Activated CD8-positive, alpha-beta T cell treated with anti-CD3 and anti-CD28 coated beads for 36 hours (primary cell): ENCODE measurements around the gene DNAJB2. TPM values are rescaled to one million over a fixed set of nuclear protein-coding genes. Genes with fewer than 3 reads are reported as not detected.

Experiments
- ATAC-seq: fragments of 200-7000 bp; cut with Tn5 transposase; one replicate; pipeline ENCODE4 v1.10.0; 2021; ENCODE audit warnings: mild to moderate bottlenecking, moderate library complexity
- CTCF ChIA-PET: fragments of 350-600 bp; sonication (Branson Sonifier 250); formaldehyde crosslinking; loops from one replicate; lab custom pipeline; 2021; ENCODE audit warnings: antibody characterized with exemption; lab: Charles Lee
- POLR2A ChIA-PET: fragments of 350-600 bp; sonication (Branson Sonifier 250); formaldehyde crosslinking; loops from one replicate; lab custom pipeline; 2021; ENCODE audit warnings: antibody characterized with exemption; lab: Charles Lee
- DNase-seq: peaks from one replicate; pipeline ENCODE4 v3.0.0-alpha.2; 2020
- H3K27ac Mint-ChIP-seq: one replicate; pipeline ENCODE4 v1.8.0; 2021; ENCODE audit warnings: mild to moderate bottlenecking, mixed read lengths
- H3K27me3 Mint-ChIP-seq: one replicate; pipeline ENCODE4 v1.8.0; 2021; ENCODE audit warnings: mixed read lengths
- H3K36me3 Mint-ChIP-seq: one replicate; pipeline ENCODE4 v1.8.0; 2021; ENCODE audit warnings: low read depth, mixed read lengths
- H3K4me1 Mint-ChIP-seq: one replicate; pipeline ENCODE4 v1.8.0; 2021; ENCODE audit warnings: low read depth, mixed read lengths
- H3K4me3 Mint-ChIP-seq: one replicate; pipeline ENCODE4 v1.8.0; 2021; ENCODE audit warnings: mild to moderate bottlenecking, moderate library complexity, mixed read lengths
- H3K9me3 Mint-ChIP-seq: one replicate; pipeline ENCODE4 v1.8.0; 2021; ENCODE audit warnings: mixed read lengths
- CTCF ChIP-seq: fragments of 200-600 bp; IDR thresholded peaks from one replicate; pipeline ENCODE4 v1.8.0; 2022; ENCODE audit warnings: antibody characterized with exemption, mild to moderate bottlenecking
- intact Hi-C: fragments of 100-400 bp; cut with micrococcal nuclease; formaldehyde crosslinking; loops from one replicate; pipeline ENCODE4 v1.10.0; 2022
- total RNA-seq, 2 experiments: library from RNA; stranded (reverse); gene quantifications; one replicate each; pipeline ENCODE4 v1.2.3, GENCODE V29; 2021

The DNAJB2 gene
- total RNA-seq, 2 experiments from 2014 or later: 61.8 to 63.3 TPM

- DNase-seq: no peak
- Mint-ChIP-seq H3K27me3 (peaks cover 4% of the 10 kb centered on the region), H3K9me3 (no peaks in the 10 kb centered on the region), H3K4me3 (no peak overlapping the region), H3K4me1 (peaks cover 32% of the 10 kb centered on the region), H3K27ac (no peak overlapping the region), H3K36me3 (no peaks in the 10 kb centered on the region)
- intact Hi-C loops: loop anchor here (5.0 kb wide), 2 partner anchors 49 to 69 kb away; partner anchors contain the start of genes ANKZF1, ATG9A, GLB1L and STK16
- ChIA-PET CTCF (interaction anchor here (1.0 to 13.0 kb wide), 24 partner anchors 9 to 316 kb away, joined by 3 to 336 read pairs (median 13); partner anchors contain the start of genes ABCB6, ANKZF1, ATG9A and DNAJB2), POLR2A (interaction anchor here (2.0 to 4.9 kb wide), 3 partner anchors 17 to 66 kb away, joined by 11 to 41 read pairs (median 25); partner anchors contain the start of genes ANKZF1, ATG9A, DNAJB2 and TUBA4A)
- no peak for ATAC-seq
- TF ChIP-seq CTCF: no peak
Observed at GRCh38 chr2:219296142-219296541, 17.0 kb downstream of the DNAJB2 start.

- peaks cover 7% of the 10 kb centered on the region for H3K27me3 Mint-ChIP-seq
- no peak for ATAC-seq
- intact Hi-C loops: loop anchor here (5.0 kb wide), 2 partner anchors 50 to 70 kb away; partner anchors contain the start of genes ANKZF1, ATG9A, GLB1L and STK16
- POLR2A ChIA-PET: interaction anchor here (0.8 to 4.1 kb wide), 2 partner anchors 43 to 68 kb away, joined by 3 to 25 read pairs; partner anchors contain the start of genes ANKZF1, ATG9A, TUBA4A and TUBA4B
- CTCF ChIA-PET: interaction anchor here (1.3 to 13.0 kb wide), 6 partner anchors 17 to 144 kb away, joined by 3 to 336 read pairs (median 28); partner anchors contain the start of genes DNAJB2, NHEJ1 and TUBA4A
- TF ChIP-seq CTCF: no peak
- no peak overlapping the region for H3K27ac Mint-ChIP-seq
- H3K4me1 Mint-ChIP-seq: peaks cover 32% of the 10 kb centered on the region
- H3K36me3 Mint-ChIP-seq: no peaks in the 10 kb centered on the region
- DNase-seq: no peak
- H3K9me3 Mint-ChIP-seq: no peaks in the 10 kb centered on the region
- no peak overlapping the region for H3K4me3 Mint-ChIP-seq
Observed at GRCh38 chr2:219296631-219297391, 17.6 kb downstream of the DNAJB2 start.

- intact Hi-C loops: loop anchor here (5.0 kb wide), 2 partner anchors 51 to 71 kb away; partner anchors contain the start of genes ANKZF1, ATG9A, GLB1L and STK16
- H3K27me3 Mint-ChIP-seq: peaks cover 7% of the 10 kb centered on the region
- H3K36me3 Mint-ChIP-seq: no peaks in the 10 kb centered on the region
- TF ChIP-seq CTCF: no peak
- no peak for DNase-seq
- no peak overlapping the region for H3K4me3 Mint-ChIP-seq
- POLR2A ChIA-PET: interaction anchor here (0.8 to 1.1 kb wide), 3 partner anchors 10 to 69 kb away, joined by 3 read pairs; partner anchors contain the start of genes ANKZF1, ATG9A and TUBA4B
- no peak overlapping the region for H3K27ac Mint-ChIP-seq
- H3K9me3 Mint-ChIP-seq: no peaks in the 10 kb centered on the region
- CTCF ChIA-PET: interaction anchor here (0.6 to 13.0 kb wide), 19 partner anchors 7 to 340 kb away, joined by 3 to 336 read pairs (median 6); partner anchors contain the start of genes CNPPD1, DNAJB2, GLB1L and NHEJ1
- H3K4me1 Mint-ChIP-seq: peaks cover 32% of the 10 kb centered on the region
- no peak for ATAC-seq
Observed at GRCh38 chr2:219297766-219298456, 18.7 kb downstream of the DNAJB2 start.

- CTCF ChIA-PET: interaction anchor here (0.7 to 13.0 kb wide), 35 partner anchors 8 to 319 kb away, joined by 3 to 336 read pairs (median 4); partner anchors contain the start of genes ABCB6, CNPPD1, DNAJB2 and GLB1L
- H3K4me3 Mint-ChIP-seq: peak overlapping the region; percentile 64
- POLR2A ChIA-PET: interaction anchor here (1.0 to 1.5 kb wide), 5 partner anchors 9 to 139 kb away, joined by 3 to 4 read pairs (median 3); no protein-coding TSS in a partner anchor
Observed at GRCh38 chr2:219298759-219299371, 19.7 kb downstream of the DNAJB2 start.

More at GRCh38 chr2:219298759-219299371, 19.7 kb downstream of the DNAJB2 start:
- DNase-seq: peak; percentile 94
- Mint-ChIP-seq H3K9me3 (no peaks in the 10 kb centered on the region), H3K4me1 (peaks cover 32% of the 10 kb centered on the region), H3K27ac (peak overlapping the region; percentile 17), H3K36me3 (no peaks in the 10 kb centered on the region), H3K27me3 (peaks cover 11% of the 10 kb centered on the region)
- ATAC-seq: peak; percentile 77
- intact Hi-C loops: loop anchor here (5.0 kb wide), 2 partner anchors 52 to 72 kb away; partner anchors contain the start of genes ANKZF1, ATG9A, GLB1L and STK16
- peak; percentile 93 for TF ChIP-seq CTCF
